Mesendoderm (in vitro differentiated cells): ENCODE data around the gene MTURN.

Experiments used
- DNase-seq: peaks from one replicate; pipeline ENCODE4 v3.0.0; 2013
- H2AK5ac ChIP-seq: 2 replicates; pipeline ENCODE4 v1.6.1; 2013; ENCODE audit warnings: low read length, inconsistent platforms
- H2BK120ac ChIP-seq: 2 replicates; pipeline ENCODE4 v1.6.1; 2013; ENCODE audit warnings: low read depth, mild to moderate bottlenecking, low read length, moderate library complexity, mixed read lengths
- H2BK15ac ChIP-seq: replicated peaks from 2 replicates; pipeline ENCODE4 v1.6.1; 2013; ENCODE audit warnings: low read depth, mild to moderate bottlenecking, moderate library complexity
- H2BK5ac ChIP-seq: 2 replicates; pipeline ENCODE4 v1.6.1; 2013; ENCODE audit warnings: low read length, inconsistent platforms
- H3K18ac ChIP-seq: 2 replicates; pipeline ENCODE4 v1.6.1; 2013; ENCODE audit warnings: mild to moderate bottlenecking, low read length, mixed read lengths
- H3K23ac ChIP-seq: one replicate; pipeline ENCODE4 v1.6.1; 2013; ENCODE audit warnings: low read length
- H3K27ac ChIP-seq: 2 replicates; pipeline ENCODE4 v1.5.1; 2013; ENCODE audit warnings: low read depth, mild to moderate bottlenecking, inconsistent platforms, low read length, moderate library complexity
- H3K27me3 ChIP-seq: 2 replicates; pipeline ENCODE4 v1.6.1; 2013; ENCODE audit warnings: low read length, control low read depth, mild to moderate bottlenecking, inconsistent platforms; ENCODE audit not compliant: insufficient read depth, poor library complexity
- H3K36me3 ChIP-seq: 2 replicates; pipeline ENCODE4 v1.6.1; 2013; ENCODE audit warnings: low read length, inconsistent platforms; ENCODE audit not compliant: control insufficient read depth, insufficient read depth
- H3K4ac ChIP-seq: one replicate; pipeline ENCODE4 v1.6.1; 2013; ENCODE audit warnings: low read depth, mild to moderate bottlenecking, low read length, moderate library complexity
- H3K4me1 ChIP-seq: 2 replicates; pipeline ENCODE4 v1.6.1; 2013; ENCODE audit warnings: low read depth, low read length, inconsistent platforms; ENCODE audit not compliant: control insufficient read depth
- H3K4me2 ChIP-seq: 2 replicates; pipeline ENCODE4 v1.6.1; 2013; ENCODE audit warnings: low read length
- H3K4me3 ChIP-seq: 2 replicates; pipeline ENCODE4 v1.5.1; 2013; ENCODE audit warnings: mild to moderate bottlenecking, low read length
- H3K56ac ChIP-seq: one replicate; pipeline ENCODE4 v1.6.1; 2013; ENCODE audit warnings: low read length
- H3K79me1 ChIP-seq: 2 replicates; pipeline ENCODE4 v1.6.1; 2013; ENCODE audit warnings: low read length, inconsistent platforms
- H3K79me2 ChIP-seq: 2 replicates; pipeline ENCODE4 v1.6.1; 2013; ENCODE audit warnings: mild to moderate bottlenecking, low read length; ENCODE audit not compliant: control insufficient read depth, insufficient read depth
- H3K9ac ChIP-seq: 2 replicates; pipeline ENCODE4 v1.6.1; 2013; ENCODE audit warnings: low read length, inconsistent platforms
- H4K5ac ChIP-seq: one replicate; pipeline ENCODE4 v1.6.1; 2013; ENCODE audit warnings: low read length
- H4K8ac ChIP-seq: one replicate; pipeline ENCODE4 v1.6.1; 2013; ENCODE audit warnings: low read depth, mild to moderate bottlenecking, control low read depth, low read length, moderate library complexity
- WGBS: extraction: QIAGEN DNeasy Blood & Tissue Kit; methylation state at CpG from one replicate; pipeline ENCODE4 v1.1.7; 2013; ENCODE audit warnings: low lambda C conversion rate, missing lambda C conversion rate; ENCODE audit not compliant: insufficient coverage; ENCODE audit errors: extremely low coverage; 5-methylcytosine and 5-hydroxymethylcytosine counted together

Gene MTURN

DNA sequence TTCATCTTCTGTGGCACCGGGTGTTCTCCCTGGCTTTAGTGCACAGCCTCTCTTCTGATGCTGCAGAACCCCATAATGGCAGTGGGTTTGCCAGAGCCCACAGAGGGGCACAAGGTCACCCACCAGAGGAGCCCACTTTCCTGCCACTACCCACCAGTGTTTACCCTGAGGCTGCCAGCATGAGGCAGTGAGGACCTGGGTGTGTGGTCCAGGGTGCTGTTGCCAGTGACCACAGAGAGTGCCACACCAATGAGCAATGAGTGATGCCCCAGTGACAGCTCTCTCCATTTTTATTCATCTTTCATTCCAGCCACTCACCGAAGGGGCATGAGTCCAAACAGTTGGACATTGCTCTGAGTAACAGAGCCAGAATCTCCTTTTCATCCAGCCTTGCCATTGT is 34.8 kb downstream of the MTURN start:
- Histone ChIP-seq H3K56ac (no peak overlapping the region), H3K4me1 (no peaks in the 10 kb centered on the region), H3K23ac (no peak overlapping the region), H3K27ac (no peak overlapping the region), H4K5ac (no peak overlapping the region), H3K27me3 (no peaks in the 10 kb centered on the region), H3K79me2 (no peaks in the 10 kb centered on the region), H3K4me3 (no peak overlapping the region), H3K4me2 (no peak overlapping the region), H4K8ac (no peak overlapping the region), H2BK5ac (no peak overlapping the region), H3K18ac (no peak overlapping the region), H3K79me1 (no peaks in the 10 kb centered on the region), H2AK5ac (no peak overlapping the region), H3K4ac (no peak overlapping the region), H2BK120ac (no peak overlapping the region), H2BK15ac (no peak overlapping the region), H3K36me3 (no peaks in the 10 kb centered on the region), H3K9ac (no peak overlapping the region)
- no peak for DNase-seq
- WGBS = no CpG with 5 or more reads among the region's 2 CpGs

DNA sequence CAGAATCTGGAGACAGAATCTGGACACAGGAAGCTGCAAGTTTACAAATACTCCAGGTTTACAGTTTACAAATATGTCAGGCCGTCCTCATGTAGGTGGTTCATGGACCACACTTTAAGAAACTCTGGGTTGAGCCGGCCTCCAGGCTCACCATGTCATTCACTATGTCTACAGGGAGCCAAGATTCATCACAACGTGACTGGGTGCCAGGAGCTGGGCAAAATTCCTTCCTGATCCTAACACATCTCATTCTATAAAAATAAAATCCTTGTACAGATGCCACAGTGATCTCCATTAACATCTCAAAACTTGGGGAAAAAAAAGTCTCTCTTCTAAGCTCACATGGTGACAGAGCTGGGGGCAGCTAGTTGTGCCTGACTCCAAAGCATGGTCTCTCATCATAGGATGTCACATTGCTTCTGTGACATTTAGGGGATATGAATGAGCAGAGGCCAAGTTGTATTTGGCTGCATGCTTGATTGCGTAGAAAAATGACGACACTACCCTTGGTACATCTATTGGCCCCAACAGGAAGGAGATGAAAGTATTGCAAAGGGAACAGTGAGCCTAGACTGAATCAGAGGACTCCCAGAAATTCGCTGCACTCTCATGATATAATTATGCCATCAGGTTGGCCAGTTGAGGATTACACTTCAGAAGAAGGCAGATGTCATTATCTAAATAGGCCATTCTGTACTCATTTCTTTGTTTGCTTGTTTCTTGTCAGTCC is 35.9 kb downstream of the MTURN start:
- Histone ChIP-seq H3K27me3 (no peaks in the 10 kb centered on the region), H3K23ac (no peak overlapping the region), H3K27ac (no peak overlapping the region), H3K56ac (no peak overlapping the region), H4K5ac (no peak overlapping the region), H3K4ac (no peak overlapping the region), H3K36me3 (no peaks in the 10 kb centered on the region), H3K79me1 (no peaks in the 10 kb centered on the region), H2BK15ac (no peak overlapping the region), H3K9ac (no peak overlapping the region), H3K79me2 (no peaks in the 10 kb centered on the region), H2BK5ac (no peak overlapping the region), H3K4me2 (no peak overlapping the region), H2BK120ac (no peak overlapping the region), H3K4me1 (no peaks in the 10 kb centered on the region), H3K4me3 (no peak overlapping the region), H3K18ac (no peak overlapping the region), H4K8ac (no peak overlapping the region), H2AK5ac (no peak overlapping the region)
- no CpG with 5 or more reads among the region's 6 CpGs for WGBS
- no peak for DNase-seq

DNA sequence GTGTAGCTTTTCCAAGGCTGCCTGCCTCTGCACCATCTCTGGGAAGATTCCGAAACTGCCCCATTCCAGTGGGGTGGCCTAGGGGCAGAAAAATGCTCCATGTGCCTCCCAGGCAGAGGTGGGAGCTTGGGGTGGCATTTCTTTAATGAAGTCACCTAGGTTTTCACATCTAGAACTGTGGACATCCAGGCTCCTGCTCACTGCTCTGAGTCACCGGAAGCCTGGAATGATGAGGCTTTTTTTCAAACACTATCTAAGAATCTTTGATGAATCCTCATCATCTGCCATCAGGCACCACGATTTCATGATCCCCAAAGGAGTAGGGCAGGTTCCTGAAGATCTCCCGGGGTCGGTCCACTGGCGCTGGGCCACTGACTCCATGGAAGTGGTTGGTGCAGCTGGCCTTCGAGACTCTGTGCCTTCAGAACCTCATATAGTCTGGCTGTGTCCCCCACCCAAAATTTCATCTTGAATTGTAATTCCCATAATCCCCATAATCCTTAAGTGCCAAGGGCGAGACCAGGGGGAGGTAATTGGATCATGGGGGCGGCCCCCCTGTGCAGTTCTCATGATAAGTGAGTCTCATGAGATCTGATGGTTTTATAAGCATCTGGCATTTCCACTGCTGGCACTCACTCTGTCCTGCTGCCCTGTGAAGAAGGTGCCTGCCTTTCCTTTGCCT is 37.1 kb downstream of the MTURN start:
- WGBS = no CpG with 5 or more reads among the region's 9 CpGs
- H3K56ac ChIP-seq = no peak overlapping the region
- no peaks in the 10 kb centered on the region for H3K27me3 ChIP-seq

DNA sequence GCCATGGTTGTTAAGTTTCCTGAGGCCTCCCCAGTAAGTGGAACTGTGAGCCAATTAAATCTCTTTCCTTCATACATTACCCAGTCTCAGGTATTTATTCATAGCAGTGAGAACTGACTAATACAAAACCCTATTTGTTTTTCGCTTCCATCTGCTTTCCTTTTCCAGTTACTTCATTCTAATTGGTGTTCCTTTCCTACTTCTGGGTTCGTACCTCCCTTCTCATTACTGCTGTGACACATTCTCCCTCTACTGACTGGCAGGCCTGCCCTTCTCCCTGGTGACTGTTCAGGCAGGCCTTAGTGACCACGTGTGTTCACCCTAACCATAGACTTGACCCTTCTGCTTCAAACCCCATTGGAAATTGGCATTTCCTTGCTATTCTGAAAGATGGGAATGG is 37.7 kb downstream of the MTURN start:
- no peak overlapping the region for H3K27ac ChIP-seq
- H4K5ac ChIP-seq = no peak overlapping the region
- no peak overlapping the region for H3K4me2 ChIP-seq
- H3K4me1 ChIP-seq = no peaks in the 10 kb centered on the region
- no peaks in the 10 kb centered on the region for H3K36me3 ChIP-seq
- no peak for DNase-seq
- no peak overlapping the region for H2BK120ac ChIP-seq
- WGBS = no CpG with 5 or more reads among the region's 3 CpGs
- H3K4ac ChIP-seq = no peak overlapping the region
- H2BK5ac ChIP-seq = no peak overlapping the region
- H3K4me3 ChIP-seq = no peak overlapping the region
- no peak overlapping the region for H2BK15ac ChIP-seq
- H4K8ac ChIP-seq = no peak overlapping the region
- no peak overlapping the region for H3K56ac ChIP-seq
- H3K79me2 ChIP-seq = no peaks in the 10 kb centered on the region
- H3K9ac ChIP-seq = no peak overlapping the region
- H3K23ac ChIP-seq = no peak overlapping the region
- no peak overlapping the region for H2AK5ac ChIP-seq
- H3K27me3 ChIP-seq = no peaks in the 10 kb centered on the region
- H3K79me1 ChIP-seq = no peaks in the 10 kb centered on the region
- H3K18ac ChIP-seq = no peak overlapping the region

More for the DNA sequence above, 37.1 kb downstream of the MTURN start:
- no peak overlapping the region for H3K4me2 ChIP-seq
- no peak overlapping the region for H3K4me3 ChIP-seq
- no peak for DNase-seq
- H3K4ac ChIP-seq = no peak overlapping the region
- H2BK120ac ChIP-seq = no peak overlapping the region
- no peak overlapping the region for H2BK5ac ChIP-seq
- no peak overlapping the region for H4K8ac ChIP-seq
- H3K4me1 ChIP-seq = no peaks in the 10 kb centered on the region
- no peak overlapping the region for H3K23ac ChIP-seq
- no peak overlapping the region for H3K9ac ChIP-seq
- H2AK5ac ChIP-seq = no peak overlapping the region
- H3K27ac ChIP-seq = no peak overlapping the region
- no peaks in the 10 kb centered on the region for H3K79me1 ChIP-seq
- no peaks in the 10 kb centered on the region for H3K36me3 ChIP-seq
- no peaks in the 10 kb centered on the region for H3K79me2 ChIP-seq
- no peak overlapping the region for H2BK15ac ChIP-seq
- H4K5ac ChIP-seq = no peak overlapping the region
- H3K18ac ChIP-seq = no peak overlapping the region

DNA sequence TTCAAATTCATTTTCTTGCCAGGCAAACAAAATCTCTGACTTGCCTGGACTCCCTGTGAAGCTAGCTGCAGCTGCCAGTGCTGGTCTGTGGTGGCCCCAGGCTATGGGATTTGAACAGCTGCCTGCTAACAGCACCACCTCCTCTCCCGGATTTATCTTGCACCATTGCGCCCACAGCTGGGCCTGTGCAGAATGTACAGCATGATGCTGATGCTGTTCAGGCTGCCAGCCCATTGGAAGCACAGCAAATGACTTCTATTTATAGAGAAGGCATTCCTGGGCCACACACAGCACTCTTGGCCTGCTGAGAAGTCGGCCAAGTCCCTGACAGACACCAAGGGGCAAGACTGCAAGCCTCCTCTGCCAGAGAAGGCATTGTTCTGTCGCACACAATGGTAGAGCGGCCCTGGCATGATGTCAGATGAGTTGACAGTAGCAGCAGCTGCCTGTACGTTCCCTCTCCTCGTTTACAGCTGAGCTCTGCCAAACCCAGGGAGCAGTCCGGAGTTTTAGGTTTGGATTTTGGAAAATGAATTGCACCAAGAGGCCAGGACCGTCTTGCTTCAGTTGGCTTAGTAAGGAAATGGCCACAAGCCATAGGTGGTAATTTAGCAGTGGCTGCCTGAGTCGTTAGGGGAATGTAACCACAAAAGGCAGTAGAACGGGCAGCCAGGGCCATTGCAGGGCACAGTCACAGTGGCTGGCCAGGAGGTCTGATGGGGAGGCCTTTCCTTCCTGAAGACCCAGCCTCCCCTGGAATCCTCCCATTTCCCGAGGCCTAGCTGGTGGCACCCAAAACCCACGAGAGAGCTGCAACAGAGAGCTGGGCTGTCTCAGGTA is 38.5 kb downstream of the MTURN start:
- H3K79me1 ChIP-seq = no peaks in the 10 kb centered on the region
- H3K23ac ChIP-seq = no peak overlapping the region
- H3K4me3 ChIP-seq = no peak overlapping the region
- no peak overlapping the region for H2BK15ac ChIP-seq
- no peaks in the 10 kb centered on the region for H3K36me3 ChIP-seq
- H3K56ac ChIP-seq = no peak overlapping the region
- no peak overlapping the region for H3K18ac ChIP-seq
- no peak overlapping the region for H3K4ac ChIP-seq
- H3K79me2 ChIP-seq = no peaks in the 10 kb centered on the region
- H3K27ac ChIP-seq = no peak overlapping the region
- no CpG with 5 or more reads among the region's 13 CpGs for WGBS
- no peak overlapping the region for H4K5ac ChIP-seq
- H2AK5ac ChIP-seq = no peak overlapping the region
- no peak overlapping the region for H2BK120ac ChIP-seq
- no peak overlapping the region for H3K9ac ChIP-seq
- no peak for DNase-seq
- no peaks in the 10 kb centered on the region for H3K4me1 ChIP-seq
- no peak overlapping the region for H2BK5ac ChIP-seq
- no peak overlapping the region for H4K8ac ChIP-seq
- no peak overlapping the region for H3K4me2 ChIP-seq
- H3K27me3 ChIP-seq = no peaks in the 10 kb centered on the region
